Hematopoietic multipotent progenitor cell treated with erythropoietin and hydrocortisone succinate and interleukin-3 and kit ligand, for 8 days (in vitro differentiated cells): ENCODE data around the gene TMEM184A.
A peak's percentile ranks its signal among the peaks of the same experiment; 100 is the strongest.

ENCODE experiments used
- DNase-seq: peaks from one replicate; pipeline ENCODE4 v3.0.0-alpha.2; 2015

Gene TMEM184A

GRCh38 chr7:1567049-1567771 is 11.2 kb upstream of the TMEM184A start:
- peak; percentile 19 for DNase-seq

GRCh38 chr7:1566687-1567048 is 10.7 kb upstream of the TMEM184A start:
- DNase-seq, result peak; percentile 87

- DNase-seq, result peak; percentile 12
Observed at GRCh38 chr7:1564603-1565022, 8.6 kb upstream of the TMEM184A start.

- DNase-seq, result peak; percentile 17
Observed at GRCh38 chr7:1563981-1564602, 8.1 kb upstream of the TMEM184A start.

- no peak for DNase-seq
Observed at GRCh38 chr7:1562597-1563051, 6.6 kb upstream of the TMEM184A start.

- DNase-seq, result no peak
Observed at GRCh38 chr7:1562116-1562515, 6.1 kb upstream of the TMEM184A start.

- DNase-seq, result no peak
Observed at GRCh38 chr7:1561036-1561940, 5.3 kb upstream of the TMEM184A start.

GRCh38 chr7:1560620-1561031 is 4.6 kb upstream of the TMEM184A start:
- DNase-seq, result no peak

GRCh38 chr7:1559626-1560590 is 3.9 kb upstream of the TMEM184A start:
- no peak for DNase-seq

- DNase-seq, result no peak
Observed at GRCh38 chr7:1558841-1559625, 3.0 kb upstream of the TMEM184A start.

GRCh38 chr7:1558181-1558811 is 2.3 kb upstream of the TMEM184A start:
- DNase-seq, result no peak

GRCh38 chr7:1557771-1558170 is 1.8 kb upstream of the TMEM184A start:
- no peak for DNase-seq

- DNase-seq, result no peak
Observed at GRCh38 chr7:1557006-1557405, 1.0 kb upstream of the TMEM184A start.

GRCh38 chr7:1555046-1555812 is 776 bp downstream of the TMEM184A start:
- no peak for DNase-seq

- DNase-seq, result no peak
Observed at GRCh38 chr7:1554333-1555045, 1.5 kb downstream of the TMEM184A start.

GRCh38 chr7:1553512-1554210 is 2.3 kb downstream of the TMEM184A start:
- DNase-seq, result no peak

- no peak for DNase-seq
Observed at GRCh38 chr7:1552200-1552599, 3.8 kb downstream of the TMEM184A start.

- no peak for DNase-seq
Observed at GRCh38 chr7:1550846-1551155, 5.2 kb downstream of the TMEM184A start.
